Omental fat pad (tissue), 4 donors: ENCODE data around the gene GABPA. TPM values are rescaled to one million over a fixed set of nuclear protein-coding genes. Genes with fewer than 3 reads are reported as not detected.
A peak's percentile ranks its signal among the peaks of the same experiment; 100 is the strongest.

Source experiments
- ATAC-seq: fragments of 150-250 bp; one replicate; pipeline ENCODE4 v1.9.1; 2016; ENCODE audit warnings: mild to moderate bottlenecking, moderate library complexity; ENCODE audit not compliant: low FRiP score
- DNase-seq: peaks from one replicate; pipeline ENCODE4 v3.0.0-alpha.2; 2019; ENCODE audit warnings: low spot score
- total RNA-seq, 4 donors: library from RNA; depleted of rRNA; stranded (reverse); fragments of >200 nt; gene quantifications; one replicate each; pipeline ENCODE4 v1.1.0, GENCODE V29; 2016
- TF ChIP-seq, protein P1 (sequence below), 3 donors: fragments of 450-650 bp; IDR thresholded peaks; one replicate each; pipeline ENCODE4 v1.5.1; 2016 to 2017; ENCODE audit warnings: antibody characterized with exemption in 3 of 3, mild to moderate bottlenecking in 3 of 3, moderate library complexity in 2 of 3

The GABPA gene
- total RNA-seq, 4 donors from 2014 or later = 17.7 to 37.0 (median 20.2) TPM

DNA sequence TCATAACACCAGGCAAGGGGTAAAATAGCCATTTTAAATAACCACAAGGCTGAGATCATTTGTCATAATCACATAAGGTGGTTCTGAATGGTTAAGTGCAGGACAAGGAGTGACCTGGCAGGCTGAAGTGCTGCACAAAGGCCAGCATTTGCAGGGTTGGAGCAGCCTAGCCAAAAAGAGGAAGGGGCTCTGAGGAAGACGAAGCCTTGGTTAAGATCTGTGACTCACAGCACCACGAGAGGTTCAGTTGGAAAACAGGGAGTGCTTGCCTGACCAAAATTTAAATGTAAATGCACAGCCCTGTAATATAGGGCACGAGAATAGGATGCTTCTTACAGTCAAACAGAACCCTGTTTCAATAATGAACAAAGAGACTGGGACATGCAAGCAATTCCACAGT is 12.1 kb upstream of the GABPA start:
- TF ChIP-seq, protein P1, sequence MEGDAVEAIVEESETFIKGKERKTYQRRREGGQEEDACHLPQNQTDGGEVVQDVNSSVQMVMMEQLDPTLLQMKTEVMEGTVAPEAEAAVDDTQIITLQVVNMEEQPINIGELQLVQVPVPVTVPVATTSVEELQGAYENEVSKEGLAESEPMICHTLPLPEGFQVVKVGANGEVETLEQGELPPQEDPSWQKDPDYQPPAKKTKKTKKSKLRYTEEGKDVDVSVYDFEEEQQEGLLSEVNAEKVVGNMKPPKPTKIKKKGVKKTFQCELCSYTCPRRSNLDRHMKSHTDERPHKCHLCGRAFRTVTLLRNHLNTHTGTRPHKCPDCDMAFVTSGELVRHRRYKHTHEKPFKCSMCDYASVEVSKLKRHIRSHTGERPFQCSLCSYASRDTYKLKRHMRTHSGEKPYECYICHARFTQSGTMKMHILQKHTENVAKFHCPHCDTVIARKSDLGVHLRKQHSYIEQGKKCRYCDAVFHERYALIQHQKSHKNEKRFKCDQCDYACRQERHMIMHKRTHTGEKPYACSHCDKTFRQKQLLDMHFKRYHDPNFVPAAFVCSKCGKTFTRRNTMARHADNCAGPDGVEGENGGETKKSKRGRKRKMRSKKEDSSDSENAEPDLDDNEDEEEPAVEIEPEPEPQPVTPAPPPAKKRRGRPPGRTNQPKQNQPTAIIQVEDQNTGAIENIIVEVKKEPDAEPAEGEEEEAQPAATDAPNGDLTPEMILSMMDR (IDR thresholded peaks at IDR 0.05) = no peak
- no peak for DNase-seq
- ATAC-seq = no peak

DNA sequence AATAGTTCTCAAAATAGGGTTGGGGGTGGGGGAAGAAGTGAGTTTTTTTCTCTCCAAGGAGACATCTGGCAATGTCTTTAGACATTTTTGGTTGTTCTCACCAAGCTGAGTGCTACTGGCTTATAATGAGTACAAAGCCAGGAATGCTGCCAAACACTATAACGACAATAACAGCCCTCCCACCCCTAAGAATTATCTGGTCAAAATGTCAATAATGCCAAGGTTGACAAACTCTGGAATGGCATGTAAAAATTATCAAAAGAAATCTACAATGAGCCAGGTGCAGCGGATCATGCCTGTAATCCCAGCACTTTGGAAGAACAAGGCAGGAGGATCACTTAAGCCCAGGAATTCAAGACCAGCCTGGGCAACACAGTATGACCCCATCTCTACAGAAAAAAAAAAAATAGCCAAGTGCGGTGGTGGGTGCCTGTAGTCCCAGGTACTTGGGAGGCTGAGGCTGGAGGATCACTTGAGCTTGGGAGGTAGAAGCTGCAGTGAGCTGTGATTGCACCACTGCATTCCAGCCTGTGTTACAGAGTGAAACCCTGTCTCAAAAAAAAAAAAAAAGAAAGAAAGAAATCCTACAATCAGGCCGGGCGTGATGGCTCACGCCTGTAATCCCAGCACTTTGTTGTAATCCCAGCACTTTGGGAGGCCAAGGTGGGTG is 2.5 kb upstream of the GABPA start:
- ATAC-seq (no peak), DNase-seq (no peak)
- TF ChIP-seq, protein P1 (IDR thresholded peaks at IDR 0.05) = no peak

DNA sequence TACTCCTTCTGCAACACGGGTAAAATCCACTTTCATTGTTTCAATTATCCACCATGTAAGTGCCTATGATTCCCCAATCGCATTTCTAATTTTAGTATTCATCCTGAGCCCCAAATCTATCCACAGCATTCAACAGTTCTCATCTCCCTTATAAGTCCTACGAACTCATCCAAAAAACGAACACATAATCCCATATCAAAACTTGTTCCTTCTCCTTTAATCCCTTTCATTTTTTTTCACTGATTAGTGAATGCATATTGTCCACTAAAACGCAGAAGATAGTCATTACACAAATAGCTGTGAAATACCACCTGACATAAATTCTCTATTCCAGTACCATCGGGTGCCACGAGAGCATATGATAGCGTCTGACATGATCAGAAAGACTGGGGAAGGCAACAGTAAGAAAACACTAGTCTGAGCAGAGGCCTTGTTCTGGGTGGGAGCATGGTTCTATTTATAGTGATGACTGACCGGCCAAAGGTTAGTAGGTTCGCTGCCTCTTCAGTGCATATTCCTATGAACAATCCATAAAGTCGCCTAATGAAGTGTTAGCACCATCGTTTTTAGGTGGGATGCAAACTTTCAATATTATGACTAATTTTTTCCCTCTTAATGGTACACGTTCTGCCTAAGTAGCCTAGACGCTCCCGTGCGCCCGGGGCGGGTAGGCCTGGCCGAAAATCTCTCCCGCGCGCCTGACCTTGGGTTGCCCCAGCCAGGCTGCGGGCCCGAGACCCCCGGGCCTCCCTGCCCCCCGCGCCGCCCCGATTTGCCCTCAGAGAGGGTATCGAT is 716 bp upstream of the GABPA start:
- TF ChIP-seq, protein P1 (IDR thresholded peaks at IDR 0.05) = no peak
- DNase-seq = no peak
- peak; percentile 27 for ATAC-seq

DNA sequence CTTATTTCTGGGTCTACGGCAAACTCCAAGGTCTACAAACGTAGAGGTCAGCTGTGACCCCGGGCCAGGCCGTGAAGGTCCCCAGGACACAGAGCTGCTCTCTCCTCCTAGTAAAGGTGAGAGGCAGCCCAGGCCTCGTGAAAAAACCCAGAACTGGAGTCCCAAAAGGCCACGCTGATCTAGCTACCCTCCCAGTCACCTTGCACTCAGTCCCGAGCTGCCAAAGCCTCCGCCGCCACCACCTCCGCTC is 193 bp upstream of the GABPA start:
- ATAC-seq (no peak), DNase-seq (no peak)
- TF ChIP-seq, protein P1 (IDR thresholded peaks at IDR 0.05) = no peak

DNA sequence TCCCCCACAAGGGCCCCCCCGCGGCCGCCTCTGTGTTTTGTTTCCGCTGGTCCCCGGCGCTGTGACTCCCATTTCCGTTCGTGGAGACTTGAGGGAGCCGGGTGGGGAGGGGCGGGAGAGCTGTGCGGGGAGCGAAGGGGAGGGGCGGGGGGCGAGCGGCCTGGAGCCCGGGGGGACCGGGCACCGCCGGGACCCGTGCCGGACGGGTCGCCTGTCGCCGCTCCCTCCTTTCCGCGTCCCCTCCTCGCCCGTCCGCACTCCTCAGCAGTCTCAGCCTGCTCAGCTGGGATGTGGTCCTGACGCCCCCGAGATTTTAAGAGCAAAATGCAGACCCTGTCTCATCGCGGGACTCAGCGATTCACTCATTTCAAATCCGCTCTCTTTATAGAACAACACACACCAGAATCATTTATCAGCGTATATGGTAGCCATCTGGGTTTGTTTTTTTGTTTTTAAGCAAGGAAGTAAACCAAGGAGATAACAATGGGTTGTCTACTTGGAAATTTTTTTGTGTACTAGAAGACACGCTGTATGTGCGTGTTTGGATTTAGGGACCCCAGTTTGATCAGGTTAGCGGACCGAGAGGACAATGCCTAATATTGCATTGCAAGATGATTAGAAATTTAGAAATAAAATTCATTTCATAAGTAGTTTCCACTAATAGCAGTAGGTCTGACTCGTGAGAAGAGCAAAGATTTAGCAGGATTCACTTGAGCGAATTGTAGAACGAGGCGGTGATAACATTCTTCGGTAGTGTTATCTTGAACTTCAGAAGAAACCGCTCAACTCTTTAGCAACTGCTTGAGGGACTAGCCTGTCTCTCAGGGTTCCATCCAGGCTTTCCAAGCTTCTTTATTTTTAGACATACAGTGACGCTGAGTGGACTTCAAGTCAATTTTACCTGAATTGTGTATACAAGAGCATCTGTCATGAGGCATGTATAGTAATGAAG is 1.1 kb downstream of the GABPA start:
- ATAC-seq (peak; percentile 63), DNase-seq (peak; percentile 62)
- TF ChIP-seq, protein P1 (IDR thresholded peaks at IDR 0.05) = no peak

DNA sequence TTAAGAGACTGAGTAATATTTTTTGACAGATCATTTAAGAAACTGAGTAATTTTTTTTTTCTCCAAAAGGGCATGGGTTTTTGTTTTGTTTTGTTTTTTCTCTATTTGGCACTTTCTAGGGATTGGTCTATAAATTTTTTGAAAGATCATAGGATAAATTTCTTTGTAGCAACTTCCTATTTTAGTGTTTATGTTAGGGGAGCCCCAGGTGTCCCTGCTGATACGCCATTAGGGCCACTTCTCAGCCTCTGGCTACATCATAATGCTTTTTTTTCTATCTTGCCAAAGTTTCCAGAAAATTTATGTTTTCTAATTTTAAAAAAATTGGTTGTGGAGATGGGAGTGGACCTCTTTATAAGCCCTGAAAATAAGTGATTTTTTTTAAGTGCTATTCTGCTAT is 2.6 kb downstream of the GABPA start:
- DNase-seq (no peak), ATAC-seq (no peak)
- TF ChIP-seq, protein P1 (IDR thresholded peaks at IDR 0.05) = no peak
